ENCODE measurements around the gene WDR44.
"Not testable (repeated sequence)": the region's sequence is repeated elsewhere in the genome, so short reads cannot be mapped to it uniquely, and the experiment has no call there.

The WDR44 gene

GRCh38 chrX:118482384-118482783, 136.5 kb downstream of the WDR44 start:
- DNase-seq (ENCODE audit: low read depth in 2 of 2), result not testable (repeated sequence)

- no peak for DNase-seq (ENCODE audit: low read depth in 2 of 2)
Measured at GRCh38 chrX:118484216-118484903, 138.5 kb downstream of the WDR44 start.

GRCh38 chrX:118486693-118487092, 140.8 kb downstream of the WDR44 start:
- DNase-seq (ENCODE audit: low read depth in 2 of 2), result not testable (repeated sequence)

- DNase-seq (ENCODE audit: low read depth in 2 of 2), result no peak
Measured at GRCh38 chrX:118493016-118493415, 147.1 kb downstream of the WDR44 start.

GRCh38 chrX:118493653-118494297, 147.9 kb downstream of the WDR44 start:
- no peak for DNase-seq (ENCODE audit: low read depth in 2 of 2)

GRCh38 chrX:118495061-118495921, 149.4 kb downstream of the WDR44 start, which contains the start of gene DOCK11:
Gene DOCK11 (plus strand): TSS chrX:118495815. CDS start chrX:118495972, 157 bp downstream.
- peak; percentile 70 to 77 for DNase-seq (ENCODE audit: low read depth in 2 of 2)

- DNase-seq (ENCODE audit: low read depth in 2 of 2), result no peak
Measured at GRCh38 chrX:118495958-118496762, 150.3 kb downstream of the WDR44 start.

GRCh38 chrX:118496763-118497079, 150.8 kb downstream of the WDR44 start:
- no peak for DNase-seq (ENCODE audit: low read depth in 2 of 2)

- DNase-seq (ENCODE audit: low read depth in 2 of 2), result no peak
Measured at GRCh38 chrX:118497180-118497818, 151.4 kb downstream of the WDR44 start.

GRCh38 chrX:118498351-118498750, 152.4 kb downstream of the WDR44 start:
- no peak for DNase-seq (ENCODE audit: low read depth in 2 of 2)

GRCh38 chrX:118498755-118499154, 152.8 kb downstream of the WDR44 start:
- no peak for DNase-seq (ENCODE audit: low read depth in 2 of 2)

- DNase-seq (ENCODE audit: low read depth in 2 of 2), result no peak
Measured at GRCh38 chrX:118499295-118499694, 153.4 kb downstream of the WDR44 start.

All from fibroblast of skin of left biceps (primary cell).